Common myeloid progenitor, CD34-positive (primary cell): ENCODE measurements around the gene CAPN5.

Experiments
- CTCF ChIA-PET: fragments of 350-600 bp; sonication (Branson Sonifier 250); formaldehyde crosslinking; loops from one replicate; lab custom pipeline; 2021; ENCODE audit warnings: antibody characterized with exemption; lab: Charles Lee
- POLR2A ChIA-PET: fragments of 350-600 bp; sonication (Branson Sonifier 250); formaldehyde crosslinking; loops from one replicate; lab custom pipeline; 2021; ENCODE audit warnings: antibody characterized with exemption; lab: Charles Lee
- DNase-seq, 3 donors: peaks; one replicate each; pipeline versions ENCODE4 v3.0.0 to v3.0.0-alpha.2; 2013
- H3K27ac ChIP-seq, 2 experiments: 1 replicate in 1 of 2; 2 replicates in 1 of 2; pipeline ENCODE4 v1.7.0; 2013; ENCODE audit warnings: inconsistent platforms in 2 of 2, low read length in 2 of 2, mild to moderate bottlenecking in 2 of 2, low read depth in 1 of 2, moderate library complexity in 1 of 2; ENCODE audit not compliant: severe bottlenecking in 2 of 2, insufficient read depth in 1 of 2, poor library complexity in 1 of 2
- H3K27me3 ChIP-seq, 5 experiments: replicated peaks in 2 of 5; 1 replicate in 3 of 5; 2 replicates in 2 of 5; pipeline versions ENCODE4 v1.6.1 to v1.7.0; 2013; ENCODE audit warnings: low read length in 4 of 5, mild to moderate bottlenecking in 2 of 5, moderate library complexity in 2 of 5, inconsistent platforms in 1 of 5; ENCODE audit not compliant: insufficient read depth in 5 of 5, control insufficient read depth in 4 of 5
- H3K36me3 ChIP-seq, 4 experiments: 1 replicate in 2 of 4; 2 replicates in 2 of 4; pipeline versions ENCODE4 v1.6.1 to v1.7.0; 2013; ENCODE audit warnings: low read length in 3 of 4, control low read depth in 1 of 4, mild to moderate bottlenecking in 1 of 4; ENCODE audit not compliant: control insufficient read depth in 4 of 4, insufficient read depth in 4 of 4
- H3K4me1 ChIP-seq, 4 experiments: 1 replicate in 3 of 4; 2 replicates in 1 of 4; pipeline versions ENCODE4 v1.6.1 to v1.7.1; 2013; ENCODE audit warnings: low read length in 3 of 4, mild to moderate bottlenecking in 3 of 4, control low read depth in 1 of 4, inconsistent platforms in 1 of 4, moderate library complexity in 1 of 4; ENCODE audit not compliant: control insufficient read depth in 4 of 4, insufficient read depth in 4 of 4; ENCODE audit errors: control extremely low read depth in 1 of 4
- H3K4me3 ChIP-seq, 7 experiments: 1 replicate in 4 of 7; 2 replicates in 3 of 7; pipeline versions ENCODE4 v1.5.1 to v1.7.0; 2013; ENCODE audit warnings: mild to moderate bottlenecking in 7 of 7, low read length in 6 of 7, moderate library complexity in 6 of 7, inconsistent platforms in 2 of 7, low read depth in 2 of 7, control low read depth in 1 of 7; ENCODE audit not compliant: insufficient read depth in 4 of 7, control insufficient read depth in 1 of 7; ENCODE audit errors: extremely low read depth in 1 of 7
- H3K9me3 ChIP-seq, 5 experiments: 1 replicate in 4 of 5; 2 replicates in 1 of 5; pipeline versions ENCODE4 v1.6.1 to v1.7.1; 2013; ENCODE audit warnings: low read length in 4 of 5, mild to moderate bottlenecking in 2 of 5, inconsistent platforms in 1 of 5, low read depth in 1 of 5, moderate library complexity in 1 of 5; ENCODE audit not compliant: control insufficient read depth in 4 of 5, insufficient read depth in 2 of 5; ENCODE audit errors: control extremely low read depth in 1 of 5
- WGBS: methylation state at CpG from one replicate; pipeline ENCODE4 v1.1.5; 2013; ENCODE audit not compliant: insufficient coverage; 5-methylcytosine and 5-hydroxymethylcytosine counted together

CAPN5 gene

DNA sequence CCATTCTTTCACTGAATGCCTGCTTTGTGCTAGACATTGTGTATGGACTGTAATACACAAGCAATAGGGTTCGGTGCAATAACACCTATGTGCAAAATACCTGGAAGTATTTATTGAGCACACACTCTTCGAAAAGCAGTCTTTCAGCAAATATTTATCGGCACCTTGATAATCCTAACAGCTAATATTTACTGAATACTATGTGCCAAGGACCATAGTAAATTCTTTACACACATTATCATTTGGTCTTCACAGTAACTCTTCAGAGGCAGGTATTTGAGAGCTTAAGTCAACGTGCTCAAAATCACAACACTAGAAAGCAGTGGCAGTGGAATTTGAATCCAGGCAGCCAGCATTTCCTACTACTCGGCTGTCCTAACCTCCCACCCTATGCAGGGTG lies 30.4 kb upstream of the CAPN5 start:
- 100% methylated on average over 2 of the region's 5 CpGs for WGBS
- ChIA-PET CTCF (interaction anchor here (1.0 to 3.7 kb wide), 5 partner anchors 9 to 55 kb away, joined by 3 to 15 read pairs (median 3); no protein-coding TSS in a partner anchor), POLR2A (no interaction called here)
- Histone ChIP-seq H3K4me1 (peaks cover 0 to 19% (median 12%) of the 10 kb centered on the region in 4 experiments), H3K27ac (no peak overlapping the region), H3K9me3 (peaks cover 0 to 8% (median 0%) of the 10 kb centered on the region in 5 experiments), H3K36me3 (no peaks in the 10 kb centered on the region), H3K4me3 (no peak overlapping the region), H3K27me3 (peaks cover 0 to 31% (median 13%) of the 10 kb centered on the region in 5 experiments)
- DNase-seq = no peak

DNA sequence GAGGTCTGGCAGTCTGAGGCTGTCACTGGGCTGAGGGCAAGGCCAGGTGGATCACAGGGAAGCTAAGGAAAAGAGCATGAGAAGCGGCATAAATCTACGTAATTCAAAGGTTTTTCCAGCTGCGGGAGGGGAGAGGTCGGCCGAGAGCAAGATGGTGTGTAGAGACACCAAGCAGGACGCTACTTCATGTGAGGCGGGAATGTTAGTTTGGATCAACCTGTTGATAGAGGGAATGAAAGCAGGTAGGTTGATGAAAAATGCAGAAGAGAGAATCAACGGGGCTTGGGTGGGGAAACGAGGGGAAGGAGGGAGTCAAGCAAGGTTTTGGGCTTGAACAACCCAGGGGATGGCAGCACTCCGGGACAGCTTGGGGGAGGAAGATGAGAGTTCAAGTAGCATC lies 29.7 kb upstream of the CAPN5 start:
- peaks cover 0 to 8% (median 0%) of the 10 kb centered on the region in 5 experiments for H3K9me3 ChIP-seq
- H3K27me3 ChIP-seq = peaks cover 0 to 33% (median 13%) of the 10 kb centered on the region in 5 experiments
- WGBS = 92% methylated on average over 10 of the region's 10 CpGs
- ChIA-PET CTCF (interaction anchor here (1.0 to 4.3 kb wide), 5 partner anchors 8 to 118 kb away, joined by 3 to 21 read pairs (median 3); no protein-coding TSS in a partner anchor), POLR2A (no interaction called here)
- H3K4me3 ChIP-seq = no peak overlapping the region
- no peak for DNase-seq
- peaks cover 0 to 19% (median 12%) of the 10 kb centered on the region in 4 experiments for H3K4me1 ChIP-seq
- H3K36me3 ChIP-seq = no peaks in the 10 kb centered on the region
- H3K27ac ChIP-seq = no peak overlapping the region

DNA sequence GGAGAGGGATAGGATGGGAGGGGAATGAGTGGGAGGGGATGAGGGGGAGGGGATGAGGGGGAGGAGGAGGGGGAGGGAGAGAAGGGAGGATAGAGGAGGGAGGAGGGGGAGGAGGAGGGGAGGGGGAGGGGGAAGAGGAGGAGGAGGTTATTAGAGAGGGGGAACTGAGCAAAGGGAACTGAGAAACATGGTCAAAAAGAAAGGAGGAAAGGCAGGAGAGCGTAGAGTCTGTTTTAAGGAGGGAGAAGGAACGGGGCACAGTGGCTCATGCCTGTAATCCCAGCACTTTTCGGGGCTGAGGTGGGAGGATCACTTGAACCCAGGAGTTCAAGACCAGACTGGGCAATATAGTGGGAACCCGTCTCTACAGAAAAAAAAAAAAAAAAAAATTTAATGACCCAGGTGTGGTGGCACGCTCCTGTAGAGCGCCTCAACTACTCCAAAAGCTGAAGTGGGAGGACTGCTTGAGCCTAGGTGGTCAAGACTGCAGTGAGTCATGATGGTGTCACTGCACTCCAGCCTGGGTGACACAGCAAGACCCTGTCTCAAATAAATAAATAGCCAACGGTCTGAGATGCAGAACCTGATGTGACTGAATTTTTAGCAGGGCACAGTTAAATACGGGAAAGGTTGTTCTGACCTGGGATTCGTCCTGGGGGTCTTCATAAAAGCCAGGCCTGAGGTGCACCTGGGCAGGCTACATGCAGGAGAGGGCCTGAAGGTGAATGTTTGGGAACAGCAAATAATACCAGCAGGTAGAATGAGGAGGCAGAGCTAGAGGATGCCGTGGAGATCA lies 28.5 kb upstream of the CAPN5 start:
- no peak for DNase-seq
- Histone ChIP-seq H3K27ac (no peak overlapping the region), H3K4me1 (peaks cover 0 to 19% (median 12%) of the 10 kb centered on the region in 4 experiments), H3K9me3 (peaks cover 0 to 8% (median 0%) of the 10 kb centered on the region in 5 experiments), H3K27me3 (peaks cover 0 to 36% (median 13%) of the 10 kb centered on the region in 5 experiments), H3K4me3 (no peak overlapping the region), H3K36me3 (no peaks in the 10 kb centered on the region)
- ChIA-PET CTCF (interaction anchor here (0.8 to 4.3 kb wide), 5 partner anchors 51 to 228 kb away, joined by 3 to 21 read pairs (median 5); no protein-coding TSS in a partner anchor), POLR2A (no interaction called here)
- 92% methylated on average over 10 of the region's 10 CpGs for WGBS

DNA sequence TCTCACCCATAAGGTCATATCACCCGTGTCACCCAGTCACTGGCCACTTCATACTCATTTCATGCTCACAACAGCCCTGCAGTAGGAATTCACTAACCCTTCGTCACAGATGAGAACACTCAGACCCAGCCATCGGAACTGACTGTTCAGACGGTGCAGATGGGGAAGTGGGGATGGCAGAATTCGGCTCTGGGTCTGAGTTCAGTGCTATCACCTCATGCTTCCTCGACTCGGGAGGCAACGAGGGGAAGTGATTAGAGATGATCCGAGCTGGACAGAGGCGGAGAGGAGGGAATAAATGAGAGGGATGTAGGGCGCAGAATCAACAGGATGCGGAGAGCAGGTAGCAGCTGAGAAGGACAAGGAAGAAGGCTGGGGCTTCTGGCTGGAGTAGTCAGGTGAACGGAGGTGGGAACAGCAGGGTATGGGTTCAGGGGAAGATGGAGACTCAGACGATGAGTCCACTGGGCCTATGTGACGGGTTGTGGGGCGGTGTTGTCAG lies 27.9 kb upstream of the CAPN5 start:
- H3K27ac ChIP-seq = no peak overlapping the region
- H3K36me3 ChIP-seq = no peaks in the 10 kb centered on the region
- DNase-seq = peak in 1 of 3 donors; percentile 16
- ChIA-PET CTCF (interaction anchor here (0.8 to 4.3 kb wide), 7 partner anchors 20 to 229 kb away, joined by 3 to 21 read pairs (median 4); partner anchors contain the start of gene OMP), POLR2A (no interaction called here)
- H3K9me3 ChIP-seq = peaks cover 0 to 8% (median 0%) of the 10 kb centered on the region in 5 experiments
- 79% methylated on average over 12 of the region's 16 CpGs for WGBS
- H3K4me3 ChIP-seq = peak overlapping the region in 1 of 7 experiments; percentile 56
- H3K4me1 ChIP-seq = peaks cover 0 to 18% (median 12%) of the 10 kb centered on the region in 4 experiments
- H3K27me3 ChIP-seq = peaks cover 0 to 36% (median 13%) of the 10 kb centered on the region in 5 experiments

DNA sequence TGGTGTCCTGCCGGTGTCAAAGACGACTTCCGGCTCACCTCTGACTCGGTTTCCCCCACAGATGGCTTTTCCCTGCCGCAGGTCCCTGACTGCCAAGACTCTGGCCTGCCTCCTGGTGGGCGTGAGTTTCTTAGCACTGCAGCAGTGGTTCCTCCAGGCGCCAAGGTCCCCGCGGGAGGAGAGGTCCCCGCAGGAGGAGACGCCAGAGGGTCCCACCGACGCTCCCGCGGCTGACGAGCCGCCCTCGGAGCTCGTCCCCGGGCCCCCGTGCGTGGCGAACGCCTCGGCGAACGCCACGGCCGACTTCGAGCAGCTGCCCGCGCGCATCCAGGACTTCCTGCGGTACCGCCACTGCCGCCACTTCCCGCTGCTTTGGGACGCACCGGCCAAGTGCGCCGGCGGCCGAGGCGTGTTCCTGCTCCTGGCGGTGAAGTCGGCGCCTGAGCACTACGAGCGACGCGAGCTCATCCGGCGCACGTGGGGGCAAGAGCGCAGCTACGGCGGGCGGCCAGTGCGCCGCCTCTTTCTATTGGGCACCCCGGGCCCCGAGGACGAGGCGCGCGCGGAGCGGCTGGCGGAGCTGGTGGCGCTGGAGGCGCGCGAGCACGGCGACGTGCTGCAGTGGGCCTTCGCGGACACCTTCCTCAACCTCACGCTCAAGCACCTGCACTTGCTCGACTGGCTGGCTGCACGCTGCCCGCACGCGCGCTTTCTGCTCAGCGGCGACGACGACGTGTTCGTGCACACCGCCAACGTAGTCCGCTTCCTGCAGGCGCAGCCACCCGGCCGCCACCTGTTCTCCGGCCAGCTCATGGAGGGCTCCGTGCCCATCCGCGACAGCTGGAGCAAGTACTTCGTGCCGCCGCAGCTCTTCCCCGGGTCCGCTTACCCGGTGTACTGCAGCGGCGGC lies 27.0 kb upstream of the CAPN5 start:
- CTCF ChIA-PET = interaction anchor here (0.7 to 4.3 kb wide), 10 partner anchors 8 to 230 kb away, joined by 3 to 21 read pairs (median 4); partner anchors contain the start of gene OMP
- Histone ChIP-seq H3K4me1 (peaks cover 0 to 10% (median 9%) of the 10 kb centered on the region in 4 experiments), H3K36me3 (no peaks in the 10 kb centered on the region), H3K27ac (no peak overlapping the region), H3K9me3 (peaks cover 0 to 8% (median 0%) of the 10 kb centered on the region in 5 experiments), H3K4me3 (peak overlapping the region in 5 of 7 experiments; percentile 19 to 72 (median 56)), H3K27me3 (peaks cover 0 to 37% (median 13%) of the 10 kb centered on the region in 5 experiments)
- 20% methylated on average over 92 of the region's 109 CpGs for WGBS
- POLR2A ChIA-PET = no interaction called here
- peak; percentile 42 to 76 (median 64) for DNase-seq

DNA sequence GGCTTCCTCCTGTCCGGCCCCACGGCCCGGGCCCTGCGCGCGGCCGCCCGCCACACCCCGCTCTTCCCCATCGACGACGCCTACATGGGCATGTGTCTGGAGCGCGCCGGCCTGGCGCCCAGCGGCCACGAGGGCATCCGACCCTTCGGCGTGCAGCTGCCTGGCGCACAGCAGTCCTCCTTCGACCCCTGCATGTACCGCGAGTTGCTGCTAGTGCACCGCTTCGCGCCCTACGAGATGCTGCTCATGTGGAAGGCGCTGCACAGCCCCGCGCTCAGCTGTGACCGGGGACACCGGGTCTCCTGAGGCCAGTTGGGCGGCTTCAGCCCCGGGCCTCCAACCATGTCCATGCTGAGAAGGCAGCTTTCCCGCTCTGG lies 26.4 kb upstream of the CAPN5 start:
- DNase-seq = peak in 1 of 3 donors; percentile 10
- H3K4me3 ChIP-seq = no peak overlapping the region
- WGBS = 84% methylated on average over 30 of the region's 37 CpGs
- H3K27ac ChIP-seq = no peak overlapping the region
- H3K9me3 ChIP-seq = peaks cover 0 to 8% (median 0%) of the 10 kb centered on the region in 5 experiments
- H3K27me3 ChIP-seq = peaks cover 0 to 43% (median 13%) of the 10 kb centered on the region in 5 experiments
- peaks cover 0 to 10% (median 9%) of the 10 kb centered on the region in 4 experiments for H3K4me1 ChIP-seq
- ChIA-PET CTCF (interaction anchor here (0.7 to 4.3 kb wide), 9 partner anchors 8 to 231 kb away, joined by 3 to 21 read pairs (median 4); partner anchors contain the start of gene OMP), POLR2A (no interaction called here)
- no peaks in the 10 kb centered on the region for H3K36me3 ChIP-seq
